ENCODE results near the gene NTRK2. TPM values are rescaled to one million over a fixed set of nuclear protein-coding genes. Genes with fewer than 3 reads are reported as not detected.

Gene NTRK2
- total and polyA plus RNA-seq, 10 of the 15 experiments (the other 5 are each of a cell fraction or from before 2014, with no cell fraction given) = 0.42 to 4.6 (median 0.65) TPM

- no peak for DNase-seq (ENCODE audit: low read depth, low spot score)
- POLR2A ChIA-PET = interaction anchor here (1.1 to 4.9 kb wide), 4 partner anchors 13 to 54 kb away, joined by 3 to 18 read pairs (median 6); no protein-coding TSS in a partner anchor
- H3K9me3 ChIP-seq (replicated peaks; ENCODE audit: control insufficient read depth, insufficient read depth, low read length) = peaks cover 3% of the 10 kb centered on the region; the same call in 2 of the 3 replicates
- H2AFZ ChIP-seq (ENCODE audit: control insufficient read depth, low read depth, low read length) = no peak overlapping the region
- BruUV-seq (replicated peaks) = no TSS peak
- no peak for ATAC-seq
- H3K79me2 ChIP-seq (ENCODE audit: control insufficient read depth, insufficient read depth, low read length) = no peaks in the 10 kb centered on the region
- TF ChIP-seq ZNF687 (IDR thresholded peaks at IDR 0.05) = no peak
- no peak for TF ChIP-seq SUPT20H (IDR thresholded peaks at IDR 0.05; ENCODE audit: borderline replicate concordance, control insufficient read depth, low read depth, low read length)
- TF ChIP-seq YBX1 (IDR thresholded peaks at IDR 0.05) = no peak
- TF ChIP-seq PRDM15 (CRISPR knock-in tag; IDR thresholded peaks at IDR 0.05) = no peak
- TF ChIP-seq ZNF384 (IDR thresholded peaks at IDR 0.05; ENCODE audit: borderline replicate concordance, low read depth, low read length) = no peak
- no peak for TF ChIP-seq CREM (IDR thresholded peaks at IDR 0.05; ENCODE audit: low read depth)
- TF ChIP-seq IKZF2 (IDR thresholded peaks at IDR 0.05) = no peak
- TF ChIP-seq NKRF (conservative IDR thresholded peaks at IDR 0.05) = no peak
- TF ChIP-seq CHD4 (IDR thresholded peaks at IDR 0.05) = no peak
- no peak for TF ChIP-seq CBX3 (IDR thresholded peaks at IDR 0.05; ENCODE audit: borderline replicate concordance, low read depth)
- no peak for TF ChIP-seq RCOR1 (conservative IDR thresholded peaks at IDR 0.05; ENCODE audit: low read depth, low read length)
- TF ChIP-seq WRNIP1 (IDR thresholded peaks at IDR 0.05; ENCODE audit: borderline replicate concordance, low read depth, low read length) = no peak
- no peak for TF ChIP-seq RBBP5 (conservative IDR thresholded peaks at IDR 0.05)
- no peak overlapping the region for H3K4me3 ChIP-seq
- no peak overlapping the region for H3K4me2 ChIP-seq (ENCODE audit: control insufficient read depth, insufficient read depth)
- 100% methylated on average over 4 of the region's 4 CpGs for WGBS (ENCODE audit: insufficient coverage, insufficient replicate concordance, low lambda C conversion rate, missing lambda C conversion rate)
- H3K27me3 ChIP-seq (replicated peaks in 1 of 2; ENCODE audit: control insufficient read depth in 2 of 2, insufficient read depth in 2 of 2, low read length in 1 of 2) = no peaks in the 10 kb centered on the region
- no peak overlapping the region for H3K9ac ChIP-seq (ENCODE audit: control insufficient read depth, insufficient read depth, low read length)
- FAIRE-seq = no peak
- no peaks in the 10 kb centered on the region for H4K20me1 ChIP-seq (ENCODE audit: control insufficient read depth, insufficient read depth)
- CTCF ChIA-PET = interaction anchor here (1.8 to 14.7 kb wide), 4 partner anchors 8 to 58 kb away, joined by 8 to 177 read pairs (median 34); no protein-coding TSS in a partner anchor
- SMC1A ChIA-PET (ENCODE audit: uncharacterized antibody, unreplicated experiment) = interaction anchor here (1.0 to 15.0 kb wide), 11 partner anchors 6 to 58 kb away, joined by 3 to 204 read pairs (median 17); no protein-coding TSS in a partner anchor
- in situ Hi-C loops (cut with MboI) (loop anchor here (10.0 to 25.0 kb wide), 2 partner anchors 51 to 769 kb away; partner anchors contain the start of genes HNRNPK and RMI1), intact Hi-C loops (cut with micrococcal nuclease; ENCODE audit: unreplicated experiment) (loop anchor here (10.0 kb wide), 1 partner anchor 461 kb away; no protein-coding TSS in a partner anchor)
- peaks cover 31% of the 10 kb centered on the region for H3K4me1 ChIP-seq (ENCODE audit: control insufficient read depth, insufficient read depth, low read length)
- RAD21 ChIA-PET (ENCODE audit: unreplicated experiment) = interaction anchor here (0.9 to 7.9 kb wide), 9 partner anchors 9 to 60 kb away, joined by 3 to 101 read pairs (median 6); no protein-coding TSS in a partner anchor
- H3K36me3 ChIP-seq (ENCODE audit: control insufficient read depth in 2 of 2, insufficient read depth in 2 of 2, low read length in 1 of 2) = no peaks in the 10 kb centered on the region
- no peak overlapping the region for H3K27ac ChIP-seq (ENCODE audit: control insufficient read depth, insufficient read depth)
Measured at GRCh38 chr9:84756171-84756570, 86.6 kb downstream of the NTRK2 start.
